Neutrophil (primary cell): ENCODE measurements around the gene SLC25A41.
A peak's percentile ranks its signal among the peaks of the same experiment; 100 is the strongest.

Source experiments
- H3K27ac ChIP-seq: fragments of 200-600 bp; sonication (generic); 2 replicates; pipeline ENCODE4 v1.5.1; 2016; ENCODE audit warnings: mild to moderate bottlenecking, moderate library complexity
- H3K27me3 ChIP-seq: fragments of 200-600 bp; sonication (generic); 2 replicates; pipeline ENCODE4 v1.6.0; 2016; ENCODE audit warnings: mild to moderate bottlenecking
- H3K36me3 ChIP-seq: fragments of 200-600 bp; sonication (generic); 2 replicates; pipeline ENCODE4 v1.5.1; 2017
- H3K4me1 ChIP-seq, 2 experiments: fragments of 200-600 bp in 1 of 2; sonication (generic) in 1 of 2; 1 replicate in 1 of 2; 2 replicates in 1 of 2; pipeline versions ENCODE4 v1.5.1 to v1.6.1; 2013 to 2016; ENCODE audit warnings: low read depth in 1 of 2, low read length in 1 of 2, mild to moderate bottlenecking in 1 of 2, moderate library complexity in 1 of 2; ENCODE audit not compliant: control insufficient read depth in 1 of 2, insufficient read depth in 1 of 2
- H3K4me3 ChIP-seq, 2 experiments: fragments of 200-600 bp in 1 of 2; sonication (generic) in 1 of 2; 1 replicate in 1 of 2; 2 replicates in 1 of 2; pipeline ENCODE4 v1.5.1; 2013 to 2016; ENCODE audit warnings: low read depth in 1 of 2, low read length in 1 of 2, mild to moderate bottlenecking in 1 of 2, moderate library complexity in 1 of 2
- H3K9me3 ChIP-seq: fragments of 200-600 bp; sonication (generic); 2 replicates; pipeline ENCODE4 v1.5.1; 2016
- CTCF ChIP-seq: fragments of 200-600 bp; sonication (generic); IDR thresholded peaks from 2 replicates; pipeline ENCODE4 v1.5.1; 2016; ENCODE audit warnings: antibody characterized with exemption

SLC25A41 gene

GRCh38 chr19:6394831-6395230 is 38.7 kb downstream of the SLC25A41 start:
- Histone ChIP-seq H3K27me3 (no peaks in the 10 kb centered on the region), H3K9me3 (no peaks in the 10 kb centered on the region), H3K4me1 (peaks cover 15 to 17% of the 10 kb centered on the region in 2 experiments), H3K27ac (no peak overlapping the region), H3K36me3 (peaks cover 13% of the 10 kb centered on the region), H3K4me3 (no peak overlapping the region)
- no peak for TF ChIP-seq CTCF

- Histone ChIP-seq H3K4me1 (peaks cover 15 to 17% of the 10 kb centered on the region in 2 experiments), H3K36me3 (peaks cover 22% of the 10 kb centered on the region), H3K9me3 (no peaks in the 10 kb centered on the region), H3K27ac (peak overlapping the region; percentile 97), H3K27me3 (no peaks in the 10 kb centered on the region), H3K4me3 (peak overlapping the region; percentile 95 to 99)
- TF ChIP-seq CTCF, result no peak
These were observed 39.6 kb downstream of the SLC25A41 start for GRCh38 chr19:6393983-6394412.

- Histone ChIP-seq H3K4me3 (peak within 1 kb of the TSS; percentile 95 to 99), H3K36me3 (peaks cover 28% of the 10 kb centered on the region), H3K9me3 (no peaks in the 10 kb centered on the region), H3K4me1 (peaks cover 15 to 17% of the 10 kb centered on the region in 2 experiments), H3K27ac (peak within 1 kb of the TSS; percentile 97), H3K27me3 (no peaks in the 10 kb centered on the region)
- TF ChIP-seq CTCF, result no peak
These were observed 40.2 kb downstream of the SLC25A41 start, which contains the start of gene GTF2F1 for GRCh38 chr19:6393074-6393982. Gene GTF2F1 (minus strand): TSS chr19:6393164. CDS start chr19:6392995, 169 bp downstream.

- Histone ChIP-seq H3K36me3 (peaks cover 37% of the 10 kb centered on the region), H3K9me3 (no peaks in the 10 kb centered on the region), H3K27ac (peak overlapping the region; percentile 97), H3K27me3 (no peaks in the 10 kb centered on the region), H3K4me3 (peak overlapping the region; percentile 95 to 99), H3K4me1 (peaks cover 15 to 17% of the 10 kb centered on the region in 2 experiments)
- TF ChIP-seq CTCF, result no peak
These were observed 41.1 kb downstream of the SLC25A41 start for GRCh38 chr19:6392221-6393073.

GRCh38 chr19:6387372-6387771 is 46.2 kb downstream of the SLC25A41 start:
- H3K27ac ChIP-seq, result no peak overlapping the region
- peaks cover 87% of the 10 kb centered on the region for H3K36me3 ChIP-seq
- no peaks in the 10 kb centered on the region for H3K9me3 ChIP-seq
- no peaks in the 10 kb centered on the region for H3K27me3 ChIP-seq
- no peak for TF ChIP-seq CTCF
- no peak overlapping the region for H3K4me3 ChIP-seq
- H3K4me1 ChIP-seq, result peaks cover 4 to 7% of the 10 kb centered on the region in 2 experiments
